Breast epithelium (tissue), 4 donors: ENCODE data around the gene DUSP8. TPM values are rescaled to one million over a fixed set of nuclear protein-coding genes. Genes with fewer than 3 reads are reported as not detected.
"Not testable (repeated sequence)": the region's sequence is repeated elsewhere in the genome, so short reads cannot be mapped to it uniquely, and the experiment has no call there.

Experiments used
- DNase-seq, 2 donors: peaks; one replicate each; pipeline ENCODE4 v3.0.0-alpha.2; 2019; ENCODE audit warnings: low spot score in 2 of 2
- H3K27ac ChIP-seq, 2 donors: fragments of 200-600 bp; sonication (generic) in 1 of 2; one replicate each; pipeline ENCODE4 v1.5.1; 2016 to 2019; ENCODE audit warnings: mild to moderate bottlenecking in 1 of 2
- H3K27me3 ChIP-seq, 2 donors: fragments of 200-600 bp; sonication (generic) in 1 of 2; one replicate each; pipeline versions ENCODE4 v1.5.1 to v1.6.0; 2017 to 2019; ENCODE audit warnings: control low read depth in 1 of 2, mild to moderate bottlenecking in 1 of 2
- H3K36me3 ChIP-seq: fragments of 200-600 bp; one replicate; pipeline ENCODE4 v1.5.1; 2019
- H3K4me1 ChIP-seq, 2 donors: fragments of 200-600 bp; sonication (generic); one replicate each; pipeline ENCODE4 v1.5.1; 2016 to 2019; ENCODE audit warnings: control low read depth in 1 of 2
- H3K4me3 ChIP-seq, 3 donors: fragments of 200-600 bp; sonication (generic); 1 replicate in 2 of 3; 2 replicates in 1 of 3; pipeline ENCODE4 v1.5.1; 2016 to 2019; ENCODE audit warnings: mild to moderate bottlenecking in 3 of 3, moderate library complexity in 2 of 3
- H3K9me3 ChIP-seq, 2 donors: fragments of 200-600 bp; sonication (generic) in 1 of 2; one replicate each; pipeline ENCODE4 v1.5.1; 2016 to 2019; ENCODE audit warnings: control low read depth in 1 of 2
- POLR2A ChIP-seq: fragments of 450-650 bp; IDR thresholded peaks from one replicate; pipeline ENCODE4 v1.6.1; 2016; ENCODE audit warnings: antibody characterized with exemption, mild to moderate bottlenecking, moderate library complexity
- POLR2AphosphoS5 ChIP-seq, 3 donors: sonication (generic); formaldehyde crosslinking; IDR thresholded peaks; one replicate each; pipeline ENCODE4 v1.6.1; 2017; ENCODE audit warnings: antibody characterized with exemption in 3 of 3
- intact Hi-C: fragments of 100-400 bp; cut with DNase I; formaldehyde crosslinking; loops from one replicate; pipeline ENCODE4 v1.15.1; 2023; ENCODE audit warnings: low total_unique reads
- total RNA-seq, 3 donors: library from RNA; depleted of rRNA; stranded (reverse); fragments of >200 nt; gene quantifications; one replicate each; pipeline ENCODE4 v1.1.0, GENCODE V29; 2016
- TF ChIP-seq, protein P1 (sequence below), 3 donors: fragments of 450-650 bp; IDR thresholded peaks; one replicate each; pipeline ENCODE4 v1.5.1; 2016 to 2017; ENCODE audit warnings: antibody characterized with exemption in 3 of 3, mild to moderate bottlenecking in 3 of 3, moderate library complexity in 3 of 3

Gene DUSP8
- total RNA-seq, 3 donors from 2014 or later = 0.80 to 2.9 (median 1.6) TPM

GRCh38 chr11:1586699-1587098 is 14.6 kb upstream of the DUSP8 start:
- Histone ChIP-seq H3K36me3 (no peaks in the 10 kb centered on the region), H3K9me3 (no peaks in the 10 kb centered on the region), H3K4me3 (no peak overlapping the region), H3K27me3 (no peaks in the 10 kb centered on the region), H3K4me1 (no peaks in the 10 kb centered on the region), H3K27ac (no peak overlapping the region)
- TF ChIP-seq, protein P1, sequence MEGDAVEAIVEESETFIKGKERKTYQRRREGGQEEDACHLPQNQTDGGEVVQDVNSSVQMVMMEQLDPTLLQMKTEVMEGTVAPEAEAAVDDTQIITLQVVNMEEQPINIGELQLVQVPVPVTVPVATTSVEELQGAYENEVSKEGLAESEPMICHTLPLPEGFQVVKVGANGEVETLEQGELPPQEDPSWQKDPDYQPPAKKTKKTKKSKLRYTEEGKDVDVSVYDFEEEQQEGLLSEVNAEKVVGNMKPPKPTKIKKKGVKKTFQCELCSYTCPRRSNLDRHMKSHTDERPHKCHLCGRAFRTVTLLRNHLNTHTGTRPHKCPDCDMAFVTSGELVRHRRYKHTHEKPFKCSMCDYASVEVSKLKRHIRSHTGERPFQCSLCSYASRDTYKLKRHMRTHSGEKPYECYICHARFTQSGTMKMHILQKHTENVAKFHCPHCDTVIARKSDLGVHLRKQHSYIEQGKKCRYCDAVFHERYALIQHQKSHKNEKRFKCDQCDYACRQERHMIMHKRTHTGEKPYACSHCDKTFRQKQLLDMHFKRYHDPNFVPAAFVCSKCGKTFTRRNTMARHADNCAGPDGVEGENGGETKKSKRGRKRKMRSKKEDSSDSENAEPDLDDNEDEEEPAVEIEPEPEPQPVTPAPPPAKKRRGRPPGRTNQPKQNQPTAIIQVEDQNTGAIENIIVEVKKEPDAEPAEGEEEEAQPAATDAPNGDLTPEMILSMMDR (IDR thresholded peaks at IDR 0.05) = no peak
- TF ChIP-seq POLR2A (no peak), POLR2AphosphoS5 (IDR thresholded peaks at IDR 0.05) (no peak)
- intact Hi-C loops = no loop called here
- DNase-seq = no peak

DNA sequence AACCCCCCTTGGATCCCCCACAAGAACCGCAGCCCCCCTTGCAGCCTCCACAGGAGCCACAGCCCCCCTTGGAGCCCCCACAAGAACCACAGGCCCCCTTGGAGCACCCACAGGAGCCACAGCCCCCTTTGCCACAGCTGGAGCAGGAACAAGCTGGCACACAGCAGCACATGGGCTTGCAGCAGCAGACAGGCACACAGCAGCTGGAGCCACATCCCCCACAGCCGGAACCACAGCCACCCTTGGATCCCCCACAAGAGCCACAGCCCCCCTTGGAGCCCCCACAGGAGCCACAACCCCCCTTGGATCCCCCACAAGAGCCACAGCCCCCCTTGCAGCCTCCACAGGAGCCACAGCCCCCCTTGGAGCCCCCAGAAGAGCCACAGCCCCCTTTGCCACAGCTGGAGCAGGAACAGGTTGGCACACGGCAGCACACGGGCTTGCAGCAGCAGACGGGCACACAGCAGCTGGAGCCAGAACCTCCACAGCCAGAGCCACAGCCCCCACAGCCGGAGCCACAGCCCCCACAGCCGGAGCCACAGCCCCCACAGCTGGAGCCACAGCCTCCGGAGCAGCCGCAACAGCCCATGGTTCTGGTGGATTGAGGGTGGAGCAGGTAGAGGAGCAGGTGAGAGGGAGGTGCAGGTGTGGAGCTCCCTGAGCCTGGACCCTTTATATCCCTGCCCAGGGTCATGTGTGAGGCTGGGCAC is 12.7 kb upstream of the DUSP8 start, which contains the start of gene KRTAP5-1:
Gene KRTAP5-1 (minus strand): TSS at position 623 of the 710 bp plus-strand sequence. CDS start 34 bp downstream, at position 589.
- H3K36me3 ChIP-seq, H3K27ac ChIP-seq, DNase-seq, H3K9me3 ChIP-seq, H3K4me1 ChIP-seq, H3K27me3 ChIP-seq, H3K4me3 ChIP-seq: not testable (repeated sequence)
- intact Hi-C loops = loop anchor here (1.0 kb wide), 1 partner anchor 328 kb away; no protein-coding TSS in a partner anchor

- not testable (repeated sequence) for H3K27ac ChIP-seq, DNase-seq
These were observed 10.8 kb upstream of the DUSP8 start for GRCh38 chr11:1582909-1583308.

DNA sequence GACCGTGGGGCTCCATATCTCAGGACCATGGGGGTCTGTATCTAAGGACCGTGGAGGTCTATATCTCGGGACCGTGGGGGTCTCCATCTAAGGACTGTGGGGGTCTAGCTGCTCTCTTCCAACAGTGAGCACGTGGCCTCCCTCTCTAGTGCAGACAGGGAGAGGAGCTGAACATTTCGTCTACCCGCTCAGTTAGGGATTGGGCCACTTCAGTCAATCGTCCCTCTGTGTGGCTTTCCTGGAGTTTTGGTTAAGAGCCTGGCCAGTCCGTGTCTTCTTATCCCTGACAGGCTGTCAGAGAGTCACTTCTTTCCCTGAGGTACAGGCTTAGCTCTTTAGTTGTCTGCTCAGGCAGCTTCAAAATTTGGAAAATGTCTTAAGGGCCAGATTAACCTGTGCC is 9.9 kb upstream of the DUSP8 start:
- Histone ChIP-seq H3K9me3 (peaks cover 0 to 9% of the 10 kb centered on the region in 2 donors), H3K4me1 (no peaks in the 10 kb centered on the region), H3K36me3 (no peaks in the 10 kb centered on the region), H3K4me3 (no peak overlapping the region), H3K27ac (no peak overlapping the region), H3K27me3 (no peaks in the 10 kb centered on the region)
- DNase-seq = no peak
- intact Hi-C loops = no loop called here
- no peak for TF ChIP-seq POLR2A
- TF ChIP-seq, protein P1 (IDR thresholded peaks at IDR 0.05) = no peak

More at GRCh38 chr11:1582909-1583308, 10.8 kb upstream of the DUSP8 start:
- H3K36me3 ChIP-seq, intact Hi-C loops, H3K4me3 ChIP-seq, H3K9me3 ChIP-seq, H3K27me3 ChIP-seq, H3K4me1 ChIP-seq: not testable (repeated sequence)

DNA sequence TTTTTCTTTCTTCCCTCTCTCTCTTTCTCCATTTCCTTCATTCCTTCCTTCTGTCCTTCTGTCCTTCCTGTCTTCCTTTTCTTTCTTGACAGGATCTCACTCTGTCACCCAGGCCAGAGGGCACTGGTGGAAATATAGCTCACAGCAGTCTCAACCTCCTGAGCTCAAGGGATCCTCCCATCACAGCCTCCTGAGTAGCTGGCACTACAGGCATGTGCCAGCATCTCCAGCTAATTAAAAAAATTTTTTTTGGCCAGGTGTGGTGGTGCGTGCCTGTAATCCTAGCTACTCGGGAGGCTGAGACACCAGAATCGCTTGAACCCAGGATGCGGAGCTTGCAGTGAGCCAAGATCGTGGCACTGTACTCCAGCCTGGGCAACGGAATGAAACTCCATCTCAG is 4.8 kb upstream of the DUSP8 start:
- no peaks in the 10 kb centered on the region for H3K36me3 ChIP-seq
- intact Hi-C loops = no loop called here

GRCh38 chr11:1575756-1576155 is 3.7 kb upstream of the DUSP8 start:
- H3K36me3 ChIP-seq, DNase-seq, H3K4me3 ChIP-seq, intact Hi-C loops, H3K4me1 ChIP-seq, H3K9me3 ChIP-seq, H3K27ac ChIP-seq: not testable (repeated sequence)
- peaks cover 0 to 15% of the 10 kb centered on the region in 2 donors for H3K27me3 ChIP-seq

More for the DNA sequence above, 4.8 kb upstream of the DUSP8 start:
- peaks cover 0 to 9% of the 10 kb centered on the region in 2 donors for H3K9me3 ChIP-seq
- no peak overlapping the region for H3K4me3 ChIP-seq
- no peak overlapping the region for H3K27ac ChIP-seq
- H3K27me3 ChIP-seq = peaks cover 0 to 15% of the 10 kb centered on the region in 2 donors
- DNase-seq = no peak
- H3K4me1 ChIP-seq = peaks cover 0 to 7% of the 10 kb centered on the region in 2 donors
- TF ChIP-seq, protein P1 (IDR thresholded peaks at IDR 0.05) = no peak
- TF ChIP-seq POLR2AphosphoS5 (IDR thresholded peaks at IDR 0.05) = no peak
- no peak for TF ChIP-seq POLR2A
